HCT116 (cell line): ENCODE results near the gene CD82. TPM values are rescaled to one million over a fixed set of nuclear protein-coding genes. Genes with fewer than 3 reads are reported as not detected.

Experiments
- ATAC-seq: fragments of 200-7000 bp; cut with Tn5 transposase; 2 replicates; pipeline ENCODE4 v1.9.1; 2020; ENCODE audit warnings: mild to moderate bottlenecking, moderate library complexity
- BruUV-seq: library from RNA; stranded (reverse); fragments of 400-500 nt; replicated peaks from 2 replicates; lab custom pipeline; 2021; lab: Mats Ljungman, UMichigan
- CTCF ChIA-PET: fragments of 300-600 bp; sonication (Branson Sonifier 250); formaldehyde crosslinking; loops from one replicate; lab custom pipeline; 2021; ENCODE audit warnings: antibody characterized with exemption; lab: Charles Lee
- POLR2A ChIA-PET: fragments of 300-600, 350-600 bp; sonication (Branson Sonifier 250); formaldehyde crosslinking; loops from one replicate; lab custom pipeline; 2021; ENCODE audit warnings: antibody characterized with exemption; lab: Charles Lee
- RAD21 ChIA-PET, 2 experiments: fragments of 300-600 bp; sonication (Branson Sonifier 250); formaldehyde crosslinking; loops; one replicate each; lab custom pipeline; 2023; ENCODE audit warnings: low total read pairs in 2 of 2; ENCODE audit not compliant: uncharacterized antibody in 2 of 2, unreplicated experiment in 2 of 2, low non-redundant PET in 1 of 2; lab: Charles Lee
- DNase-seq: peaks from one replicate; pipeline ENCODE4 v3.0.0-alpha.2; 2010; ENCODE audit warnings: low read depth, low spot score
- H2AFZ ChIP-seq: fragments of 200-600 bp; shearing (Covaris generic), sonication (generic); 2 replicates; pipeline ENCODE4 v1.6.1; 2017; ENCODE audit warnings: low read depth, mixed run types, mixed read lengths, antibody characterized with exemption, low read length; ENCODE audit not compliant: poor library complexity, severe bottlenecking
- H3K27ac ChIP-seq: 2 replicates; pipeline ENCODE4 v1.5.1; 2012; ENCODE audit warnings: low read depth, low read length
- H3K27me3 ChIP-seq: fragments of 200-600 bp; sonication (generic); 2 replicates; pipeline ENCODE4 v1.6.1; 2016; ENCODE audit warnings: mixed run types, low read length, mixed read lengths; ENCODE audit not compliant: insufficient read depth
- H3K36me3 ChIP-seq, 2 experiments: fragments of 200-500 bp in 1 of 2; fragments of 200-600 bp in 1 of 2; sonication (Bioruptor generic) in 1 of 2; sonication (generic) in 1 of 2; 2 replicates each; pipeline versions ENCODE4 v1.5.1 to v1.6.1; 2014 to 2016; ENCODE audit warnings: low read length in 2 of 2, inconsistent platforms in 1 of 2, mixed read lengths in 1 of 2, mixed run types in 1 of 2; ENCODE audit not compliant: insufficient read depth in 2 of 2, control insufficient read depth in 1 of 2
- H3K4me1 ChIP-seq, 2 experiments: fragments of 200-600 bp in 1 of 2; sonication (generic) in 1 of 2; 2 replicates each; pipeline versions ENCODE4 v1.5.1 to v1.6.1; 2012 to 2017; ENCODE audit warnings: low read length in 2 of 2, inconsistent platforms in 1 of 2, mild to moderate bottlenecking in 1 of 2, mixed read lengths in 1 of 2, mixed run types in 1 of 2, moderate library complexity in 1 of 2; ENCODE audit not compliant: insufficient read depth in 2 of 2, control insufficient read depth in 1 of 2
- H3K4me2 ChIP-seq: fragments of 200-600 bp; sonication (generic); 2 replicates; pipeline ENCODE4 v1.6.1; 2017; ENCODE audit warnings: mixed run types, low read length, mixed read lengths
- H3K4me3 ChIP-seq, 2 experiments: fragments of 200-600 bp in 1 of 2; sonication (generic) in 1 of 2; replicated peaks in 1 of 2; 2 replicates each; pipeline ENCODE4 v1.5.1; 2011 to 2016; ENCODE audit warnings: low read length in 2 of 2, control low read depth in 1 of 2, low read depth in 1 of 2, mild to moderate bottlenecking in 1 of 2, mixed read lengths in 1 of 2, mixed run types in 1 of 2
- H3K79me2 ChIP-seq: fragments of 200-600 bp; sonication (generic); 2 replicates; pipeline ENCODE4 v1.6.1; 2017; ENCODE audit warnings: mild to moderate bottlenecking, mixed run types, low read length, moderate library complexity, mixed read lengths; ENCODE audit not compliant: insufficient read depth
- H3K9ac ChIP-seq: fragments of 200-600 bp; sonication (generic); 2 replicates; pipeline ENCODE4 v1.6.1; 2016; ENCODE audit warnings: low read length, mixed read lengths
- H3K9me2 ChIP-seq: fragments of 200-600 bp; sonication (generic), shearing (Covaris generic); 2 replicates; pipeline ENCODE4 v1.6.1; 2017; ENCODE audit warnings: mixed run types, mild to moderate bottlenecking, moderate library complexity; ENCODE audit not compliant: insufficient read depth
- H3K9me3 ChIP-seq, 2 experiments: fragments of 200-500 bp in 1 of 2; fragments of 200-600 bp in 1 of 2; sonication (Bioruptor generic) in 1 of 2; sonication (generic) in 1 of 2; 2 replicates each; pipeline ENCODE4 v1.6.1; 2014 to 2017; ENCODE audit warnings: low read length in 2 of 2, mixed read lengths in 2 of 2, inconsistent platforms in 1 of 2, low read depth in 1 of 2, mild to moderate bottlenecking in 1 of 2, mixed run types in 1 of 2, moderate library complexity in 1 of 2; ENCODE audit not compliant: control insufficient read depth in 1 of 2, insufficient read depth in 1 of 2
- H4K20me1 ChIP-seq: fragments of 200-600 bp; sonication (generic), shearing (Covaris generic); 2 replicates; pipeline ENCODE4 v1.6.1; 2017; ENCODE audit warnings: mixed run types, mild to moderate bottlenecking, moderate library complexity; ENCODE audit not compliant: insufficient read depth
- ATF3 ChIP-seq: IDR thresholded peaks from 2 replicates; pipeline ENCODE4 v1.6.1; 2012
- EZH2phosphoT487 ChIP-seq: fragments of 200-600 bp; IDR thresholded peaks from 2 replicates; pipeline ENCODE4 v1.6.1; 2018; ENCODE audit warnings: antibody characterized with exemption, borderline replicate concordance
- JUND ChIP-seq: IDR thresholded peaks from 2 replicates; pipeline ENCODE4 v1.6.1; 2012
- POLR2AphosphoS5 ChIP-seq: IDR thresholded peaks from 2 replicates; pipeline ENCODE4 v1.6.1; 2011; ENCODE audit warnings: mild to moderate bottlenecking, low read depth, low read length, moderate library complexity
- RAD21 ChIP-seq: IDR thresholded peaks from 2 replicates; pipeline ENCODE4 v1.6.1; 2012; ENCODE audit warnings: low read depth, mild to moderate bottlenecking
- REST ChIP-seq: IDR thresholded peaks from 2 replicates; pipeline ENCODE4 v1.6.1; 2012; ENCODE audit warnings: low read depth
- SIN3A ChIP-seq: IDR thresholded peaks from 2 replicates; pipeline ENCODE4 v1.6.1; 2012; ENCODE audit warnings: low read depth
- SRF ChIP-seq: IDR thresholded peaks from 2 replicates; pipeline ENCODE4 v1.6.1; 2012; ENCODE audit warnings: low read depth
- YY1 ChIP-seq: IDR thresholded peaks from 2 replicates; pipeline ENCODE4 v1.6.1; 2011; ENCODE audit warnings: low read length, low read depth, moderate library complexity, mild to moderate bottlenecking; ENCODE audit not compliant: insufficient replicate concordance; ENCODE audit errors: extremely low read depth
- ZNF274 ChIP-seq: fragments of 200-500 bp; sonication (Bioruptor generic); IDR thresholded peaks from 2 replicates; pipeline ENCODE4 v1.6.1; 2014; ENCODE audit warnings: mild to moderate bottlenecking, low read depth, low read length, inconsistent platforms
- intact Hi-C: fragments of 100-400 bp; cut with micrococcal nuclease; formaldehyde crosslinking; loops from 2 replicates; pipeline ENCODE4 v1.10.0; 2022
- total RNA-seq: library from RNA; stranded (reverse); gene quantifications from one replicate; pipeline ENCODE4 v1.2.1, GENCODE V29; 2021; ENCODE audit not compliant: unreplicated experiment
- TF ChIP-seq, protein P1 (sequence below): IDR thresholded peaks from 2 replicates; pipeline ENCODE4 v1.6.1; 2012
- TF ChIP-seq, protein P2 (sequence below): IDR thresholded peaks from 2 replicates; pipeline ENCODE4 v1.6.1; 2011; ENCODE audit warnings: mild to moderate bottlenecking, low read length, moderate library complexity; ENCODE audit not compliant: insufficient replicate concordance; ENCODE audit errors: extremely low read depth

The CD82 gene
- total RNA-seq, 1 experiment from 2014 or later: 16.7 TPM

- Histone ChIP-seq H3K4me2 (no peak overlapping the region), H3K9me2 (0 out of 2 replicates have a peak, but pooled peaks cover 2% of the 10 kb centered on the region), H3K79me2 (no peaks in the 10 kb centered on the region), H3K27me3 (no peaks in the 10 kb centered on the region), H3K4me1 (peaks cover 9 to 12% of the 10 kb centered on the region in 2 experiments; a peak in 3 of 4 replicates), H3K9me3 (no peaks in the 10 kb centered on the region), H2AFZ (peak overlapping the region; percentile 69), H4K20me1 (no peaks in the 10 kb centered on the region), H3K36me3 (no peaks in the 10 kb centered on the region), H3K27ac (no peak overlapping the region), H3K9ac (no peak overlapping the region), H3K4me3 (no peak overlapping the region)
- ChIA-PET RAD21 (interaction anchor here (0.8 to 3.5 kb wide), 3 partner anchors 8 to 60 kb away, joined by 3 to 28 read pairs (median 19); partner anchors contain the start of gene CD82 (in 1 of the 2)), CTCF (interaction anchor here (0.6 to 4.2 kb wide), 8 partner anchors 8 to 548 kb away, joined by 3 to 138 read pairs (median 8); partner anchors contain the start of gene CD82), POLR2A (interaction anchor here (1.0 to 1.6 kb wide), 2 partner anchors 8 to 60 kb away, joined by 4 read pairs; partner anchors contain the start of gene CD82)
- no TSS peak for BruUV-seq
- ATAC-seq (no peak), DNase-seq (no peak)
- intact Hi-C loops: no loop called here
- no peak for TF ChIP-seq EZH2phosphoT487
These were observed 8.0 kb upstream of the CD82 start for GRCh38 chr11:44557464-44557863.

GRCh38 chr11:44559207-44559939, 6.1 kb upstream of the CD82 start:
- BruUV-seq: no TSS peak
- H3K4me3 ChIP-seq: no peak overlapping the region
- H3K4me2 ChIP-seq: no peak overlapping the region
- H3K4me1 ChIP-seq: peaks cover 16 to 19% of the 10 kb centered on the region in 2 experiments
- ChIA-PET CTCF (interaction anchor here (1.0 to 3.4 kb wide), 3 partner anchors 13 to 58 kb away, joined by 3 to 28 read pairs (median 15); no protein-coding TSS in a partner anchor), RAD21 (interaction anchor here (1.9 to 3.5 kb wide), 2 partner anchors 57 to 58 kb away, joined by 7 to 28 read pairs; no protein-coding TSS in a partner anchor), POLR2A (no interaction called here)
- H3K36me3 ChIP-seq: no peaks in the 10 kb centered on the region
- no peaks in the 10 kb centered on the region for H4K20me1 ChIP-seq
- no peaks in the 10 kb centered on the region for H3K27me3 ChIP-seq
- H3K27ac ChIP-seq: no peak overlapping the region
- H2AFZ ChIP-seq: no peak overlapping the region
- ATAC-seq (no peak), DNase-seq (no peak)
- intact Hi-C loops: no loop called here
- no peaks in the 10 kb centered on the region for H3K9me3 ChIP-seq
- H3K9ac ChIP-seq: no peak overlapping the region
- no peaks in the 10 kb centered on the region for H3K79me2 ChIP-seq
- 0 out of 2 replicates have a peak, but pooled peaks cover 2% of the 10 kb centered on the region for H3K9me2 ChIP-seq
- no peak for TF ChIP-seq JUND
- TF ChIP-seq, protein P1, sequence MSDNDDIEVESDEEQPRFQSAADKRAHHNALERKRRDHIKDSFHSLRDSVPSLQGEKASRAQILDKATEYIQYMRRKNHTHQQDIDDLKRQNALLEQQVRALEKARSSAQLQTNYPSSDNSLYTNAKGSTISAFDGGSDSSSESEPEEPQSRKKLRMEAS: no peak
- TF ChIP-seq ATF3: no peak
- no peak for TF ChIP-seq SIN3A
- TF ChIP-seq, protein P2, sequence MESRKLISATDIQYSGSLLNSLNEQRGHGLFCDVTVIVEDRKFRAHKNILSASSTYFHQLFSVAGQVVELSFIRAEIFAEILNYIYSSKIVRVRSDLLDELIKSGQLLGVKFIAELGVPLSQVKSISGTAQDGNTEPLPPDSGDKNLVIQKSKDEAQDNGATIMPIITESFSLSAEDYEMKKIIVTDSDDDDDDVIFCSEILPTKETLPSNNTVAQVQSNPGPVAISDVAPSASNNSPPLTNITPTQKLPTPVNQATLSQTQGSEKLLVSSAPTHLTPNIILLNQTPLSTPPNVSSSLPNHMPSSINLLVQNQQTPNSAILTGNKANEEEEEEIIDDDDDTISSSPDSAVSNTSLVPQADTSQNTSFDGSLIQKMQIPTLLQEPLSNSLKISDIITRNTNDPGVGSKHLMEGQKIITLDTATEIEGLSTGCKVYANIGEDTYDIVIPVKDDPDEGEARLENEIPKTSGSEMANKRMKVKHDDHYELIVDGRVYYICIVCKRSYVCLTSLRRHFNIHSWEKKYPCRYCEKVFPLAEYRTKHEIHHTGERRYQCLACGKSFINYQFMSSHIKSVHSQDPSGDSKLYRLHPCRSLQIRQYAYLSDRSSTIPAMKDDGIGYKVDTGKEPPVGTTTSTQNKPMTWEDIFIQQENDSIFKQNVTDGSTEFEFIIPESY: no peak
- TF ChIP-seq SRF: no peak
- TF ChIP-seq YY1: no peak
- no peak for TF ChIP-seq POLR2AphosphoS5
- no peak for TF ChIP-seq ZNF274
- TF ChIP-seq REST: no peak
- no peak for TF ChIP-seq RAD21
